ENCODE results near the gene C2orf68. TPM values are rescaled to one million over a fixed set of nuclear protein-coding genes. Genes with fewer than 3 reads are reported as not detected.
"Not testable (repeated sequence)": the region's sequence is repeated elsewhere in the genome, so short reads cannot be mapped to it uniquely, and the experiment has no call there.

C2orf68 gene
- total RNA-seq, 6 experiments from 2014 or later, result 7.6 to 22.7 (median 14.8) TPM

GRCh38 chr2:85560812-85561279 lies 51.0 kb downstream of the C2orf68 start:
- Histone ChIP-seq H3K4me1 (peaks cover 0 to 20% (median 12%) of the 10 kb centered on the region in 4 donors), H3K27ac (peak overlapping the region; percentile 82 to 92 (median 89)), H3K9me3 (no peaks in the 10 kb centered on the region), H3K36me3 (peaks cover 0 to 28% (median 5%) of the 10 kb centered on the region in 4 donors), H3K4me3 (peak overlapping the region; percentile 70 to 88 (median 79)), H3K27me3 (no peaks in the 10 kb centered on the region)
- WGBS (ENCODE audit: insufficient coverage, low coverage, low lambda C conversion rate, missing lambda C conversion rate), result under 1% methylated on average over 14 of the region's 14 CpGs
- TF ChIP-seq POLR2A (IDR thresholded peaks at IDR 0.05), result no peak
- TF ChIP-seq CTCF (IDR thresholded peaks at IDR 0.05), result no peak
- ATAC-seq, result peak; percentile 2 to 6 (median 4)
- intact Hi-C loops (cut with DNase I), result no loop called here
- no peak for DNase-seq

- H3K4me3 ChIP-seq, result peak overlapping the region; percentile 70 to 88 (median 79)
- H3K9me3 ChIP-seq; ATAC-seq; H3K27me3 ChIP-seq; DNase-seq; intact Hi-C loops (cut with DNase I): not testable (repeated sequence)
- H3K4me1 ChIP-seq, result peaks cover 0 to 20% (median 12%) of the 10 kb centered on the region in 4 donors
- peaks cover 0 to 33% (median 8%) of the 10 kb centered on the region in 4 donors for H3K36me3 ChIP-seq
- WGBS (ENCODE audit: insufficient coverage, low coverage, low lambda C conversion rate, missing lambda C conversion rate), result 25% methylated on average over 11 of the region's 12 CpGs
- peak overlapping the region; percentile 21 to 92 (median 82) for H3K27ac ChIP-seq
Observed at GRCh38 chr2:85560403-85560726, 51.5 kb downstream of the C2orf68 start.

- TF ChIP-seq POLR2A (IDR thresholded peaks at IDR 0.05) (no peak), CTCF (IDR thresholded peaks at IDR 0.05) (no peak)
- no peak overlapping the region for H3K27ac ChIP-seq
- no peaks in the 10 kb centered on the region for H3K9me3 ChIP-seq
- WGBS (ENCODE audit: insufficient coverage, low coverage, low lambda C conversion rate, missing lambda C conversion rate), result 100% methylated on average over 1 of the region's 1 CpG
- H3K36me3 ChIP-seq, result peaks cover 5 to 55% (median 21%) of the 10 kb centered on the region in 4 donors
- no peaks in the 10 kb centered on the region for H3K27me3 ChIP-seq
- no peak for DNase-seq
- H3K4me3 ChIP-seq, result no peak overlapping the region
- peaks cover 0 to 20% (median 12%) of the 10 kb centered on the region in 4 donors for H3K4me1 ChIP-seq
- intact Hi-C loops (cut with DNase I), result no loop called here
- no peak for ATAC-seq
Observed at GRCh38 chr2:85558160-85558559, 53.7 kb downstream of the C2orf68 start.

- TF ChIP-seq POLR2A (IDR thresholded peaks at IDR 0.05), result no peak
- TF ChIP-seq CTCF (IDR thresholded peaks at IDR 0.05), result no peak
- no peak overlapping the region for H3K4me3 ChIP-seq
- intact Hi-C loops (cut with DNase I), result no loop called here
- H3K9me3 ChIP-seq, result no peaks in the 10 kb centered on the region
- H3K27me3 ChIP-seq, result no peaks in the 10 kb centered on the region
- peaks cover 5 to 65% (median 26%) of the 10 kb centered on the region in 4 donors for H3K36me3 ChIP-seq
- peaks cover 0 to 17% (median 12%) of the 10 kb centered on the region in 4 donors for H3K4me1 ChIP-seq
- WGBS (ENCODE audit: insufficient coverage, low coverage, low lambda C conversion rate, missing lambda C conversion rate), result 91% methylated on average over 5 of the region's 5 CpGs
- DNase-seq, result no peak
- H3K27ac ChIP-seq, result no peak overlapping the region
- ATAC-seq, result no peak
Observed at GRCh38 chr2:85557130-85557529, 54.7 kb downstream of the C2orf68 start.

Small RNA genes within 50 kb of the gene (small RNA-seq; reads per million reads assigned to genes)
- gene RN7SL126P, result 0 reads per million in 2 experiments

Other genes with a start within 250 kb of the C2orf68 start
- gene CAPG, start 201.7 kb downstream of the C2orf68 start, total RNA-seq, result 10 to 100 TPM in 3 of 6 experiments, 1 to 10 TPM in 3; 3.3 to 17.4 (median 9.9) TPM
- gene SH2D6, start 193.4 kb downstream of the C2orf68 start, total RNA-seq, result 1 to 10 TPM in 3 of 6 experiments, under 1 TPM in 1, not detected in 2; 0.40 to 3.7 (median 2.3) TPM
- 100 to 1,000 TPM in 3 of 6 experiments, 10 to 100 TPM in 3; 57.8 to 118 (median 102) TPM for gene MAT2A, start 72.9 kb downstream of the C2orf68 start, total RNA-seq
- gene GGCX, start 50.6 kb downstream of the C2orf68 start, total RNA-seq, result 100 to 1,000 TPM in 4 of 6 experiments, 10 to 100 TPM in 2; 89.6 to 238 (median 183) TPM
- 100 to 1,000 TPM in 1 of 6 experiments, 10 to 100 TPM in 5; 59.5 to 107 (median 74.5) TPM for gene VAMP8, start 34.5 kb downstream of the C2orf68 start, total RNA-seq
- gene VAMP5, start 27.6 kb downstream of the C2orf68 start, total RNA-seq, result 10 to 100 TPM; 27.2 to 50.1 (median 34.7) TPM
- gene RNF181, start 16.3 kb downstream of the C2orf68 start, total RNA-seq, result 100 to 1,000 TPM in 2 of 6 experiments, 10 to 100 TPM in 4; 54.5 to 123 (median 66.6) TPM
- gene TMEM150A, start 9.4 kb downstream of the C2orf68 start, total RNA-seq, result 10 to 100 TPM; 20.0 to 26.7 (median 21.9) TPM
- gene USP39, start 4.1 kb upstream of the C2orf68 start, total RNA-seq, result 10 to 100 TPM; 14.7 to 32.8 (median 17.9) TPM
- gene SFTPB, start 56.1 kb upstream of the C2orf68 start, total RNA-seq, result 1 to 10 TPM in 1 of 6 experiments, under 1 TPM in 3, not detected in 2; 0.06 to 1.1 (median 0.79) TPM
- 1 to 10 TPM in 5 of 6 experiments, under 1 TPM in 1; 0.92 to 3.1 (median 1.6) TPM for gene GNLY, start 82.3 kb upstream of the C2orf68 start, total RNA-seq
- 10 to 100 TPM in 4 of 6 experiments, 1 to 10 TPM in 2; 5.3 to 78.0 (median 46.2) TPM for gene ATOH8, start 141.9 kb upstream of the C2orf68 start, total RNA-seq

Data from right lobe of liver (tissue), 6 donors.